ENCODE data around the gene YJEFN3.

- TF ChIP-seq EZH2phosphoT487 (IDR thresholded peaks at IDR 0.05), result no peak
- TF ChIP-seq CTCF (IDR thresholded peaks at IDR 0.05), result no peak
- no peak for TF ChIP-seq EZH2 (IDR thresholded peaks at IDR 0.05)
Measured at GRCh38 chr19:19495614-19496603, 32.8 kb upstream of the YJEFN3 start.
